Astrocyte (in vitro differentiated cells and primary cell): ENCODE data around the gene PRSS57.
"Not testable (repeated sequence)": the region's sequence is repeated elsewhere in the genome, so short reads cannot be mapped to it uniquely, and the experiment has no call there.

Experiments
- CTCF ChIP-seq: IDR thresholded peaks from 2 replicates; pipeline ENCODE4 v1.5.1; 2011; ENCODE audit warnings: low read depth, mild to moderate bottlenecking, inconsistent platforms, low read length, moderate library complexity; ENCODE audit not compliant: insufficient read depth
- EZH2 ChIP-seq: IDR thresholded peaks from 2 replicates; pipeline ENCODE4 v1.6.1; 2012; ENCODE audit warnings: mild to moderate bottlenecking, low read length, inconsistent platforms; ENCODE audit not compliant: insufficient read depth

DNA sequence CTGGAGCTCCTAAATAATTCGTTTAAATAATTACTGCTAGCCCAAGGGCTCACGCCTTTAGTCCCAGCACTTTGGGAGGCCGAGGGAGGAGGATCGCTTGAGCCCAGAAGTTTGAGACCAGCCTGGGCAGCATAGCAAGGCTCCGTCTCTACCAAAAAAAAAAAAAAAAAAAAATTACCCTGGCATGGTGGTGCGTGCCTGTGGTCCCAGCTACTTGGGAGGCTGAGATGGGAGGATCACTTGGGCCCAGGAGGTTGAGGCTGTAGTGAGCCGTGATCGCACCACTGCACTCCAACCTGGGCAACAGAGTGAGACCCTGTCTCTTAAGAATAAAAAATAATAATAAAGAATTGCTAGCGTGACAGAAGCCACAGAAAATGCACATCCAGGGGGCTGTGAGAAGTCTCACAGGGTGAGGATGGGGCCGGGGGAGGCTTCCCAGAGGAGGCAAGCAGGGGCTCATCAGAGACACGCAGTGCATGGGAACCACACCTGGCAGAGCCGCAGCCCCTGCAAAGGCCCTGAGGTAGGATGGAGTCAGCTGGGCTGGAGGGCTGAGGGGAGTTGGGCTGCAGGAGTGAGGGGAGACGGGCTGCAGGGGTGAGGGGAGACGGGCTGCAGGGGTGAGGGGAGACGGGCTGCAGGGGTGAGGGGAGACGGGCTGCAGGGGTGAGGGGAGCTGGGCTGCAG lies 45.7 kb upstream of the PRSS57 start:
- not testable (repeated sequence) for TF ChIP-seq CTCF, EZH2
